Neural cell (in vitro differentiated cells): ENCODE measurements around the gene JMJD4. TPM values are rescaled to one million over a fixed set of nuclear protein-coding genes. Genes with fewer than 3 reads are reported as not detected.

Experiments
- H2AFZ ChIP-seq: fragments of 200-600, 300-800 bp; sonication (generic), shearing (Covaris generic); 2 replicates; pipeline ENCODE4 v1.6.0; 2014; ENCODE audit warnings: low read depth, mild to moderate bottlenecking, antibody characterized with exemption, low read length, moderate library complexity
- H3F3A ChIP-seq: fragments of 200-600 bp; shearing (Covaris generic); 2 replicates; pipeline ENCODE4 v1.6.1; 2016; ENCODE audit warnings: mild to moderate bottlenecking, moderate library complexity, mixed read lengths, antibody characterized with exemption, low read length; ENCODE audit not compliant: insufficient read depth, poor library complexity, severe bottlenecking
- H3K27ac ChIP-seq: fragments of 200-600, 300-800 bp; sonication (generic), shearing (Covaris generic); 2 replicates; pipeline ENCODE4 v1.5.1; 2014; ENCODE audit warnings: mild to moderate bottlenecking, low read length, moderate library complexity
- H3K27me3 ChIP-seq: fragments of 300-800, 200-600 bp; sonication (generic), shearing (Covaris generic); 2 replicates; pipeline ENCODE4 v1.6.0; 2014; ENCODE audit warnings: mild to moderate bottlenecking, low read depth, low read length, moderate library complexity; ENCODE audit not compliant: insufficient read depth
- H3K36me3 ChIP-seq: fragments of 300-800, 200-600 bp; sonication (generic), shearing (Covaris generic); 2 replicates; pipeline ENCODE4 v1.5.1; 2014; ENCODE audit warnings: mild to moderate bottlenecking, antibody characterized with exemption, low read length, moderate library complexity; ENCODE audit not compliant: insufficient read depth
- H3K4me2 ChIP-seq: fragments of 300-800, 200-600 bp; sonication (generic), shearing (Covaris generic); 2 replicates; pipeline ENCODE4 v1.6.0; 2014; ENCODE audit warnings: mild to moderate bottlenecking, low read length
- H3K4me3 ChIP-seq: fragments of 300-800, 200-600 bp; sonication (generic), shearing (Covaris generic); 2 replicates; pipeline ENCODE4 v1.5.1; 2014; ENCODE audit warnings: mild to moderate bottlenecking, low read length, moderate library complexity
- H3K79me2 ChIP-seq: fragments of 200-600 bp; shearing (Covaris generic); replicated peaks from 2 replicates; pipeline ENCODE4 v1.6.0; 2014; ENCODE audit warnings: mild to moderate bottlenecking, low read length, moderate library complexity; ENCODE audit not compliant: insufficient read depth
- H3K9ac ChIP-seq: fragments of 300-800, 200-600 bp; sonication (generic), shearing (Covaris generic); 2 replicates; pipeline ENCODE4 v1.6.1; 2016; ENCODE audit warnings: mild to moderate bottlenecking, low read length, mixed read lengths
- H3K9me2 ChIP-seq: fragments of 200-600 bp; shearing (Covaris generic); 2 replicates; pipeline ENCODE4 v1.6.1; 2016; ENCODE audit warnings: mild to moderate bottlenecking, low read length, mixed read lengths; ENCODE audit not compliant: insufficient read depth
- H3K9me3 ChIP-seq: fragments of 200-600, 300-800 bp; sonication (generic), shearing (Covaris generic); 2 replicates; pipeline ENCODE4 v1.6.1; 2016; ENCODE audit warnings: mild to moderate bottlenecking, mixed run types, low read length, moderate library complexity, mixed read lengths
- H4K20me1 ChIP-seq: fragments of 200-600 bp; shearing (Covaris generic); 2 replicates; pipeline ENCODE4 v1.6.1; 2016; ENCODE audit warnings: mild to moderate bottlenecking, mixed run types; ENCODE audit not compliant: insufficient read depth
- EP300 ChIP-seq: fragments of 450-650 bp; conservative IDR thresholded peaks from 2 replicates; pipeline ENCODE4 v1.6.1; 2014; ENCODE audit warnings: antibody characterized with exemption, mild to moderate bottlenecking, moderate library complexity; ENCODE audit not compliant: poor library complexity, severe bottlenecking
- EZH2 ChIP-seq: fragments of 200-600, 300-800 bp; shearing (Covaris generic), sonication (generic); IDR thresholded peaks from 2 replicates; pipeline ENCODE4 v1.6.1; 2014; ENCODE audit warnings: antibody characterized with exemption, low read length, borderline replicate concordance, mild to moderate bottlenecking; ENCODE audit not compliant: insufficient read depth, poor library complexity, severe bottlenecking
- MXI1 ChIP-seq: fragments of 450-650 bp; conservative IDR thresholded peaks from 2 replicates; pipeline ENCODE4 v1.6.1; 2014; ENCODE audit warnings: antibody characterized with exemption, mild to moderate bottlenecking; ENCODE audit not compliant: poor library complexity, severe bottlenecking
- POLR2AphosphoS5 ChIP-seq: IDR thresholded peaks from 2 replicates; pipeline ENCODE4 v1.6.1; 2012
- RAD21 ChIP-seq: fragments of 450-650 bp; conservative IDR thresholded peaks from 2 replicates; pipeline ENCODE4 v1.6.1; 2014; ENCODE audit warnings: antibody characterized with exemption, mild to moderate bottlenecking, moderate library complexity
- REST ChIP-seq: IDR thresholded peaks from 2 replicates; pipeline ENCODE4 v1.6.1; 2012; ENCODE audit warnings: borderline replicate concordance
- SMC3 ChIP-seq: fragments of 450-650 bp; conservative IDR thresholded peaks from 2 replicates; pipeline ENCODE4 v1.6.1; 2014; ENCODE audit warnings: antibody characterized with exemption, mild to moderate bottlenecking, moderate library complexity; ENCODE audit not compliant: poor library complexity
- TAF1 ChIP-seq: IDR thresholded peaks from 2 replicates; pipeline ENCODE4 v1.6.1; 2012; ENCODE audit warnings: low read depth
- polyA plus RNA-seq: library from polyadenylated mRNA; depleted of rRNA; stranded (reverse); fragments of >200 nt; gene quantifications from 2 replicates; pipeline ENCODE4 v1.2.3, GENCODE V29; 2014
- TF ChIP-seq, protein P1 (sequence below): fragments of 450-650 bp; IDR thresholded peaks from 2 replicates; pipeline ENCODE4 v1.5.1; 2014; ENCODE audit warnings: antibody characterized with exemption, mild to moderate bottlenecking, moderate library complexity; ENCODE audit not compliant: poor library complexity, severe bottlenecking

JMJD4 gene
- polyA plus RNA-seq, 1 donor from 2014 or later = 17.2 TPM

- Histone ChIP-seq H3K9me3 (no peaks in the 10 kb centered on the region), H3K9me2 (no peaks in the 10 kb centered on the region), H3K9ac (no peak overlapping the region), H3K27ac (no peak overlapping the region), H3K4me2 (no peak overlapping the region), H3K79me2 (no peaks in the 10 kb centered on the region), H2AFZ (no peak overlapping the region), H3K27me3 (no peaks in the 10 kb centered on the region), H3K4me3 (no peak overlapping the region), H3K36me3 (peaks cover 5% of the 10 kb centered on the region), H4K20me1 (no peaks in the 10 kb centered on the region), H3F3A (no peaks in the 10 kb centered on the region)
- TF ChIP-seq SMC3 = no peak
- TF ChIP-seq EP300 = no peak
- no peak for TF ChIP-seq POLR2AphosphoS5
- no peak for TF ChIP-seq RAD21
- TF ChIP-seq EZH2 = no peak
- no peak for TF ChIP-seq REST
Measured at GRCh38 chr1:227754958-227755357, 19.9 kb upstream of the JMJD4 start.

- Histone ChIP-seq H3K36me3 (peaks cover 5% of the 10 kb centered on the region), H2AFZ (no peak overlapping the region), H3K9me2 (no peaks in the 10 kb centered on the region), H3K9ac (no peak overlapping the region), H3K4me3 (no peak overlapping the region), H3K27me3 (no peaks in the 10 kb centered on the region), H3F3A (no peaks in the 10 kb centered on the region), H3K9me3 (no peaks in the 10 kb centered on the region), H3K27ac (no peak overlapping the region), H3K4me2 (no peak overlapping the region), H3K79me2 (no peaks in the 10 kb centered on the region), H4K20me1 (no peaks in the 10 kb centered on the region)
- TF ChIP-seq REST (no peak), POLR2AphosphoS5 (no peak), EP300 (no peak), MXI1 (no peak), TAF1 (no peak), RAD21 (no peak), SMC3 (no peak), EZH2 (no peak)
- TF ChIP-seq, protein P1, sequence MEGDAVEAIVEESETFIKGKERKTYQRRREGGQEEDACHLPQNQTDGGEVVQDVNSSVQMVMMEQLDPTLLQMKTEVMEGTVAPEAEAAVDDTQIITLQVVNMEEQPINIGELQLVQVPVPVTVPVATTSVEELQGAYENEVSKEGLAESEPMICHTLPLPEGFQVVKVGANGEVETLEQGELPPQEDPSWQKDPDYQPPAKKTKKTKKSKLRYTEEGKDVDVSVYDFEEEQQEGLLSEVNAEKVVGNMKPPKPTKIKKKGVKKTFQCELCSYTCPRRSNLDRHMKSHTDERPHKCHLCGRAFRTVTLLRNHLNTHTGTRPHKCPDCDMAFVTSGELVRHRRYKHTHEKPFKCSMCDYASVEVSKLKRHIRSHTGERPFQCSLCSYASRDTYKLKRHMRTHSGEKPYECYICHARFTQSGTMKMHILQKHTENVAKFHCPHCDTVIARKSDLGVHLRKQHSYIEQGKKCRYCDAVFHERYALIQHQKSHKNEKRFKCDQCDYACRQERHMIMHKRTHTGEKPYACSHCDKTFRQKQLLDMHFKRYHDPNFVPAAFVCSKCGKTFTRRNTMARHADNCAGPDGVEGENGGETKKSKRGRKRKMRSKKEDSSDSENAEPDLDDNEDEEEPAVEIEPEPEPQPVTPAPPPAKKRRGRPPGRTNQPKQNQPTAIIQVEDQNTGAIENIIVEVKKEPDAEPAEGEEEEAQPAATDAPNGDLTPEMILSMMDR = no peak
Measured at GRCh38 chr1:227753999-227754711, 19.1 kb upstream of the JMJD4 start.
